ENCODE measurements around the gene PLPP3. TPM values are rescaled to one million over a fixed set of nuclear protein-coding genes. Genes with fewer than 3 reads are reported as not detected.

PLPP3 gene
- total and polyA plus RNA-seq, 2 experiments from 2014 or later, result 103 to 159 TPM

- WGBS (ENCODE audit: low lambda C conversion rate, missing lambda C conversion rate), result 96% methylated on average over 2 of the region's 2 CpGs
- Histone ChIP-seq H4K20me1 (ENCODE audit: insufficient read depth, poor library complexity, severe bottlenecking) (peaks cover 98% of the 10 kb centered on the region), H3K79me2 (peaks cover 98% of the 10 kb centered on the region), H3K9me3 (ENCODE audit: low read depth) (no peaks in the 10 kb centered on the region), H3K36me3 (replicated peaks; ENCODE audit: insufficient read depth, low read depth) (no peaks in the 10 kb centered on the region), H3K4me2 (no peak overlapping the region), H3K27ac (no peak overlapping the region), H3K9me2 (replicated peaks; ENCODE audit: insufficient read depth) (no peaks in the 10 kb centered on the region), H3K27me3 (no peaks in the 10 kb centered on the region), H2AFZ (no peak overlapping the region), H3K4me1 (ENCODE audit: insufficient read depth) (no peaks in the 10 kb centered on the region), H3K4me3 (no peak overlapping the region)
- TF ChIP-seq EZH2 (IDR thresholded peaks at IDR 0.05; ENCODE audit: borderline replicate concordance) (no peak), EZH2phosphoT487 (IDR thresholded peaks at IDR 0.05; ENCODE audit: low read depth, severe bottlenecking, unreplicated experiment) (no peak), CTCF (IDR thresholded peaks at IDR 0.05; ENCODE audit: poor library complexity) (no peak)
- no peak for DNase-seq (ENCODE audit: low spot score)
Measured at GRCh38 chr1:56555448-56555847, 23.9 kb downstream of the PLPP3 start.

GRCh38 chr1:56553046-56553445 is 26.3 kb downstream of the PLPP3 start:
- H3K79me2 ChIP-seq, result peaks cover 98% of the 10 kb centered on the region
- H3K4me2 ChIP-seq, result no peak overlapping the region
- H3K9me3 ChIP-seq (ENCODE audit: low read depth), result no peaks in the 10 kb centered on the region
- no peak for DNase-seq (ENCODE audit: low spot score)
- H2AFZ ChIP-seq, result no peak overlapping the region
- TF ChIP-seq EZH2phosphoT487 (IDR thresholded peaks at IDR 0.05; ENCODE audit: low read depth, severe bottlenecking, unreplicated experiment) (no peak), CTCF (IDR thresholded peaks at IDR 0.05; ENCODE audit: poor library complexity) (no peak), EZH2 (IDR thresholded peaks at IDR 0.05; ENCODE audit: borderline replicate concordance) (no peak)
- peaks cover 7% of the 10 kb centered on the region for H3K4me1 ChIP-seq (ENCODE audit: insufficient read depth)
- WGBS (ENCODE audit: low lambda C conversion rate, missing lambda C conversion rate), result 93% methylated on average over 1 of the region's 1 CpG
- H3K27me3 ChIP-seq, result no peaks in the 10 kb centered on the region
- H3K27ac ChIP-seq, result no peak overlapping the region
- H3K4me3 ChIP-seq, result no peak overlapping the region
- H4K20me1 ChIP-seq (ENCODE audit: insufficient read depth, poor library complexity, severe bottlenecking), result peaks cover 99% of the 10 kb centered on the region
- H3K36me3 ChIP-seq (replicated peaks; ENCODE audit: insufficient read depth, low read depth), result no peaks in the 10 kb centered on the region
- H3K9me2 ChIP-seq (replicated peaks; ENCODE audit: insufficient read depth), result no peaks in the 10 kb centered on the region

GRCh38 chr1:56552349-56552748 is 27.0 kb downstream of the PLPP3 start:
- H3K79me2 ChIP-seq, result peaks cover 98% of the 10 kb centered on the region
- no peak overlapping the region for H3K4me2 ChIP-seq
- TF ChIP-seq CTCF (IDR thresholded peaks at IDR 0.05; ENCODE audit: poor library complexity), result no peak
- TF ChIP-seq EZH2 (IDR thresholded peaks at IDR 0.05; ENCODE audit: borderline replicate concordance), result no peak
- no peak for TF ChIP-seq EZH2phosphoT487 (IDR thresholded peaks at IDR 0.05; ENCODE audit: low read depth, severe bottlenecking, unreplicated experiment)
- no peaks in the 10 kb centered on the region for H3K9me3 ChIP-seq (ENCODE audit: low read depth)
- no peaks in the 10 kb centered on the region for H3K9me2 ChIP-seq (replicated peaks; ENCODE audit: insufficient read depth)
- H3K27me3 ChIP-seq, result no peaks in the 10 kb centered on the region
- H2AFZ ChIP-seq, result no peak overlapping the region
- H3K4me1 ChIP-seq (ENCODE audit: insufficient read depth), result peaks cover 14% of the 10 kb centered on the region
- H3K4me3 ChIP-seq, result no peak overlapping the region
- H3K36me3 ChIP-seq (replicated peaks; ENCODE audit: insufficient read depth, low read depth), result no peaks in the 10 kb centered on the region
- no peak for DNase-seq (ENCODE audit: low spot score)
- peaks cover 99% of the 10 kb centered on the region for H4K20me1 ChIP-seq (ENCODE audit: insufficient read depth, poor library complexity, severe bottlenecking)
- H3K27ac ChIP-seq, result no peak overlapping the region

- no peak overlapping the region for H3K27ac ChIP-seq
- no peak overlapping the region for H3K4me2 ChIP-seq
- H3K9me2 ChIP-seq (replicated peaks; ENCODE audit: insufficient read depth), result no peaks in the 10 kb centered on the region
- no peaks in the 10 kb centered on the region for H3K27me3 ChIP-seq
- TF ChIP-seq CTCF (IDR thresholded peaks at IDR 0.05; ENCODE audit: poor library complexity), result no peak
- TF ChIP-seq EZH2phosphoT487 (IDR thresholded peaks at IDR 0.05; ENCODE audit: low read depth, severe bottlenecking, unreplicated experiment), result no peak
- TF ChIP-seq EZH2 (IDR thresholded peaks at IDR 0.05; ENCODE audit: borderline replicate concordance), result no peak
- no peak overlapping the region for H2AFZ ChIP-seq
- 97% methylated on average over 3 of the region's 3 CpGs for WGBS (ENCODE audit: low lambda C conversion rate, missing lambda C conversion rate)
- no peaks in the 10 kb centered on the region for H3K36me3 ChIP-seq (replicated peaks; ENCODE audit: insufficient read depth, low read depth)
- no peak for DNase-seq (ENCODE audit: low spot score)
- H4K20me1 ChIP-seq (ENCODE audit: insufficient read depth, poor library complexity, severe bottlenecking), result peaks cover 100% of the 10 kb centered on the region
- peaks cover 100% of the 10 kb centered on the region for H3K79me2 ChIP-seq
- no peaks in the 10 kb centered on the region for H3K9me3 ChIP-seq (ENCODE audit: low read depth)
- H3K4me1 ChIP-seq (ENCODE audit: insufficient read depth), result peaks cover 15% of the 10 kb centered on the region
- no peak overlapping the region for H3K4me3 ChIP-seq
Measured at GRCh38 chr1:56551691-56552090, 27.7 kb downstream of the PLPP3 start.
